ENCODE measurements around the gene RTN1. TPM values are rescaled to one million over a fixed set of nuclear protein-coding genes. Genes with fewer than 3 reads are reported as not detected.

Gene RTN1
- total RNA-seq, 1 experiment from 2014 or later, result 0.05 TPM

DNA sequence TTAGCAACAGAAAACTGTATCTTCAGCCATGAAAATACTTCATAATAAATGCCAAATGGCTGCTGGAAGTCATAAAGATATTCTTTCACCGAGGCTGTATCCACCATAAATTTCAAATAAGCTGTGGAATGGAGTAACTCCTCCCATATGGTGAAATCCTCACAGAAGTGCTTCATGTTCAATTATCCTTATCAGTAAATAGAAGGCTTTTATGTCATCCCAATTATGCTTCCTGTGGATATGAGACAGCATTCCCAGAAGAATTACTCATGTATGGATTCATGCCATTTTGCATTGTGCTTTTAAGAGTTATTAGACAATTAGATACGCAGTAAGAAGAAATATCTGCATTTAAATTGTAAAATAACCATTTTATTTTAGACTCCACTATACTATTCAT lies 99.0 kb downstream of the RTN1 start:
- no peak for DNase-seq (ENCODE audit: low read depth, low spot score)
- no peaks in the 10 kb centered on the region for H3K4me1 ChIP-seq (ENCODE audit: control insufficient read depth, insufficient read depth, low read length)
- H3K27ac ChIP-seq (ENCODE audit: low read length), result no peak overlapping the region
- in situ Hi-C loops (cut with HindIII; ENCODE audit: low pct_unique_long_range_greater_than_20kb, low sequenced_read_pairs) (no loop called here), intact Hi-C loops (cut with micrococcal nuclease; ENCODE audit: unreplicated experiment) (no loop called here)
- no peaks in the 10 kb centered on the region for H3K27me3 ChIP-seq (ENCODE audit: control insufficient read depth, insufficient read depth, low read length)
- H3K9me3 ChIP-seq (ENCODE audit: control insufficient read depth, insufficient read depth, low read depth, low read length), result no peaks in the 10 kb centered on the region
- ChIA-PET CTCF (no interaction called here), POLR2A (interaction anchor here (0.6 kb wide), 1 partner anchor 418 kb away, joined by 3 read pairs; no protein-coding TSS in a partner anchor)
- TF ChIP-seq CTCF (IDR thresholded peaks at IDR 0.05), result no peak
- TF ChIP-seq POLR2AphosphoS5 (IDR thresholded peaks at IDR 0.05; ENCODE audit: low read depth, low read length), result no peak
- TF ChIP-seq SIN3A (IDR thresholded peaks at IDR 0.05; ENCODE audit: borderline replicate concordance, insufficient read depth, low read depth, low read length), result no peak
- TF ChIP-seq TCF7L2 (IDR thresholded peaks at IDR 0.05; ENCODE audit: low read depth, low read length), result no peak
- TF ChIP-seq, protein P1, sequence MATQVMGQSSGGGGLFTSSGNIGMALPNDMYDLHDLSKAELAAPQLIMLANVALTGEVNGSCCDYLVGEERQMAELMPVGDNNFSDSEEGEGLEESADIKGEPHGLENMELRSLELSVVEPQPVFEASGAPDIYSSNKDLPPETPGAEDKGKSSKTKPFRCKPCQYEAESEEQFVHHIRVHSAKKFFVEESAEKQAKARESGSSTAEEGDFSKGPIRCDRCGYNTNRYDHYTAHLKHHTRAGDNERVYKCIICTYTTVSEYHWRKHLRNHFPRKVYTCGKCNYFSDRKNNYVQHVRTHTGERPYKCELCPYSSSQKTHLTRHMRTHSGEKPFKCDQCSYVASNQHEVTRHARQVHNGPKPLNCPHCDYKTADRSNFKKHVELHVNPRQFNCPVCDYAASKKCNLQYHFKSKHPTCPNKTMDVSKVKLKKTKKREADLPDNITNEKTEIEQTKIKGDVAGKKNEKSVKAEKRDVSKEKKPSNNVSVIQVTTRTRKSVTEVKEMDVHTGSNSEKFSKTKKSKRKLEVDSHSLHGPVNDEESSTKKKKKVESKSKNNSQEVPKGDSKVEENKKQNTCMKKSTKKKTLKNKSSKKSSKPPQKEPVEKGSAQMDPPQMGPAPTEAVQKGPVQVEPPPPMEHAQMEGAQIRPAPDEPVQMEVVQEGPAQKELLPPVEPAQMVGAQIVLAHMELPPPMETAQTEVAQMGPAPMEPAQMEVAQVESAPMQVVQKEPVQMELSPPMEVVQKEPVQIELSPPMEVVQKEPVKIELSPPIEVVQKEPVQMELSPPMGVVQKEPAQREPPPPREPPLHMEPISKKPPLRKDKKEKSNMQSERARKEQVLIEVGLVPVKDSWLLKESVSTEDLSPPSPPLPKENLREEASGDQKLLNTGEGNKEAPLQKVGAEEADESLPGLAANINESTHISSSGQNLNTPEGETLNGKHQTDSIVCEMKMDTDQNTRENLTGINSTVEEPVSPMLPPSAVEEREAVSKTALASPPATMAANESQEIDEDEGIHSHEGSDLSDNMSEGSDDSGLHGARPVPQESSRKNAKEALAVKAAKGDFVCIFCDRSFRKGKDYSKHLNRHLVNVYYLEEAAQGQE (IDR thresholded peaks at IDR 0.05; ENCODE audit: insufficient read depth in 1 of 2, low read depth in 2 of 2, low read length in 1 of 2), result no peak
- BruUV-seq (replicated peaks), result no TSS peak
- no peak for ATAC-seq
- no peak overlapping the region for H3K4me3 ChIP-seq (ENCODE audit: low read depth in 2 of 2, low read length in 2 of 2)
- no peaks in the 10 kb centered on the region for H3K36me3 ChIP-seq (ENCODE audit: control insufficient read depth, insufficient read depth, low read length)

DNA sequence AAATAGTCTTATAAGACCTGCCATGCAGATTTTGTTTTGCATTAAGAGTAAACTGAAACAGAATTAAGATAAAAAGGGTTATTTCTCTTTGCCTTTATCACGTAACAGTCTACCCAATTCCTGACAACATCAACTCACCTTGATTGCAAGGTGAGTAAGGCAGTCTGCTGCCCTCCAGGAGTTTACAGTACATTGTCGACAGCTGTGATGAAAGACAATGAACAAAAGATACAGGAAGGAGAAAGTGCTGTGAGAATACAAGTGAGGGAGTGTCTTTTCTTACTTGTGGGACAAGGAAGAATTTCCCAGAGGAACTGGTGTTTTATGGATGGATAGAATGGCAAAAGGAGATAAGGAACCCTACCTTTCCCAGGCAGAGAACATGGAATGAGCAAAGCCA lies 101.0 kb downstream of the RTN1 start:
- intact Hi-C loops (cut with micrococcal nuclease; ENCODE audit: unreplicated experiment) (no loop called here), in situ Hi-C loops (cut with HindIII; ENCODE audit: low pct_unique_long_range_greater_than_20kb, low sequenced_read_pairs) (no loop called here)
- no peak for ATAC-seq
- H3K27ac ChIP-seq (ENCODE audit: low read length), result no peak overlapping the region
- H3K4me3 ChIP-seq (ENCODE audit: low read depth in 2 of 2, low read length in 2 of 2), result no peak overlapping the region
- no TSS peak for BruUV-seq (replicated peaks)
- ChIA-PET CTCF (no interaction called here), POLR2A (no interaction called here)
- TF ChIP-seq, protein P1 (IDR thresholded peaks at IDR 0.05; ENCODE audit: insufficient read depth in 1 of 2, low read depth in 2 of 2, low read length in 1 of 2), result no peak
- no peak for DNase-seq (ENCODE audit: low read depth, low spot score)
- no peaks in the 10 kb centered on the region for H3K9me3 ChIP-seq (ENCODE audit: control insufficient read depth, insufficient read depth, low read depth, low read length)
- no peaks in the 10 kb centered on the region for H3K4me1 ChIP-seq (ENCODE audit: control insufficient read depth, insufficient read depth, low read length)
- H3K36me3 ChIP-seq (ENCODE audit: control insufficient read depth, insufficient read depth, low read length), result no peaks in the 10 kb centered on the region
- H3K27me3 ChIP-seq (ENCODE audit: control insufficient read depth, insufficient read depth, low read length), result no peaks in the 10 kb centered on the region

Measured in Panc1 (cell line).